ENCODE data around the gene RNF208.

The RNF208 gene

DNA sequence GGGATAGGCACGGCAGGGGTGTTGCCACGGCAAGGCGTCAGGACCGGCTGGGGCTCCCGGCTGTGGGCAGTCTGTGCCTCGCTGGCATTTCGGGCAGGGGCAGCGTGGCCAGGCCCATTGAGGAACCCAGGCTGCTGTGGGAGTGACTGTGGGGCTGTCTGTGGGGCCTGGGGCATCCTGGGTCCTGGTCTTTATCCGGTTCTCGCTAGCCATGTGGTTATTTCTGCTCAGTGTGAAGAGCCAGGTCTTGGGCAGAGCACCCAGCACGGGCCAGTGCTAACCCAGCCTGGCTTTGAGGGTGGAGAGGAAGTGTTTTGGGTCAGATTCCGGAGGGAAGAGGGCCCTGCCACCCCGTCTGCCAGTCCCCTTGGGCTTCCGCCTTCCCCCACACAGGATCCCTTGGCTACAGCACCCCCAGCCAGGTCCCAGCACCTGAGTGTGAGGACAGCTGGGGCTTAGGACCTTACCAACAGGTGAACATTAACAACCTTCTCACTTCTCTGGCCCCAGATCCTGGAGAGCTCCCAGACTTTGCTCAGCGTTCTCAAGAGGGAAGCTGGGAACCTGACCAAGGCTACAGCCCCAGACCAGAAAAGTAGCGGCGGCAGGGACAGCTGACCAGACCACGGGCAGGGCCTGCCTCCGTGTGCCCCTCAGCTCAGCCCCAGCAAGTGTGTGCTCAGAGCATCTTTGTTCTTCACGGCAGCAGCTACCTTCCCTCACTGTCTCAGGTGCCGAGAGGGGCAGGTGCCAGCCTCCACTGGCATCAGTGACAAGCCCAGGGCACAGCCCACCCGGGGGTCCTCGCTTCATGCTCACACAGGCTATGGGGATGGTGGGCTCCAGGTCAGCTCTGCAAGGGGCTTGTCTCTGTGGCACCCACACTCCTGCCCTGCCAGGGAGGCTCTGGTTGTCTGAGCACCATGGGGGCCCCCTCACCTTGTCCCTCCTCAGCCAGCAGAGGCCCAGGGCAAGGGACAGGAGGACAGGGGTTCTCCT, 32.4 kb downstream of the RNF208 start:
- TF ChIP-seq, protein P1, sequence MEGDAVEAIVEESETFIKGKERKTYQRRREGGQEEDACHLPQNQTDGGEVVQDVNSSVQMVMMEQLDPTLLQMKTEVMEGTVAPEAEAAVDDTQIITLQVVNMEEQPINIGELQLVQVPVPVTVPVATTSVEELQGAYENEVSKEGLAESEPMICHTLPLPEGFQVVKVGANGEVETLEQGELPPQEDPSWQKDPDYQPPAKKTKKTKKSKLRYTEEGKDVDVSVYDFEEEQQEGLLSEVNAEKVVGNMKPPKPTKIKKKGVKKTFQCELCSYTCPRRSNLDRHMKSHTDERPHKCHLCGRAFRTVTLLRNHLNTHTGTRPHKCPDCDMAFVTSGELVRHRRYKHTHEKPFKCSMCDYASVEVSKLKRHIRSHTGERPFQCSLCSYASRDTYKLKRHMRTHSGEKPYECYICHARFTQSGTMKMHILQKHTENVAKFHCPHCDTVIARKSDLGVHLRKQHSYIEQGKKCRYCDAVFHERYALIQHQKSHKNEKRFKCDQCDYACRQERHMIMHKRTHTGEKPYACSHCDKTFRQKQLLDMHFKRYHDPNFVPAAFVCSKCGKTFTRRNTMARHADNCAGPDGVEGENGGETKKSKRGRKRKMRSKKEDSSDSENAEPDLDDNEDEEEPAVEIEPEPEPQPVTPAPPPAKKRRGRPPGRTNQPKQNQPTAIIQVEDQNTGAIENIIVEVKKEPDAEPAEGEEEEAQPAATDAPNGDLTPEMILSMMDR (IDR thresholded peaks at IDR 0.05; ENCODE audit: insufficient read depth, low read length, missing control alignments): no peak
- DNase-seq (ENCODE audit: low read depth, low spot score): no peak
- CTCF ChIA-PET: interaction anchor here (1.0 to 3.4 kb wide), 12 partner anchors 8 to 126 kb away, joined by 3 to 30 read pairs (median 6); partner anchors contain the start of genes RNF224 and TPRN
- POLR2A ChIA-PET: interaction anchor here (0.6 to 2.7 kb wide), 9 partner anchors 9 to 70 kb away, joined by 3 to 15 read pairs (median 5); partner anchors contain the start of genes NDOR1, TMEM203, TPRN and TUBB4B
- H3K4me3 ChIP-seq (ENCODE audit: low read depth, low read length): peak overlapping the region; percentile 96

GRCh38 chr9:137188490-137189296, 33.3 kb downstream of the RNF208 start, which contains the start of the genes ANAPC2 and SSNA1:
ANAPC2 (minus strand) TSS chr9:137188560; CDS start chr9:137188532, 28 bp downstream.
SSNA1 (plus strand) TSS chr9:137188676; CDS start chr9:137188727, 51 bp downstream.
- DNase-seq (ENCODE audit: low read depth, low spot score): peak; percentile 36
- TF ChIP-seq, protein P1 (IDR thresholded peaks at IDR 0.05; ENCODE audit: insufficient read depth, low read length, missing control alignments): peak; percentile 62
- ChIA-PET POLR2A (interaction anchor here (0.6 to 2.7 kb wide), 13 partner anchors 10 to 128 kb away, joined by 3 to 15 read pairs (median 4); partner anchors contain the start of genes NDOR1, RNF224, TMEM203 and TPRN), CTCF (interaction anchor here (1.0 to 3.4 kb wide), 11 partner anchors 9 to 75 kb away, joined by 3 to 30 read pairs (median 6); partner anchors contain the start of genes RNF224 and TPRN)
- peak within 1 kb of the TSS; percentile 96 for H3K4me3 ChIP-seq (ENCODE audit: low read depth, low read length)

DNA sequence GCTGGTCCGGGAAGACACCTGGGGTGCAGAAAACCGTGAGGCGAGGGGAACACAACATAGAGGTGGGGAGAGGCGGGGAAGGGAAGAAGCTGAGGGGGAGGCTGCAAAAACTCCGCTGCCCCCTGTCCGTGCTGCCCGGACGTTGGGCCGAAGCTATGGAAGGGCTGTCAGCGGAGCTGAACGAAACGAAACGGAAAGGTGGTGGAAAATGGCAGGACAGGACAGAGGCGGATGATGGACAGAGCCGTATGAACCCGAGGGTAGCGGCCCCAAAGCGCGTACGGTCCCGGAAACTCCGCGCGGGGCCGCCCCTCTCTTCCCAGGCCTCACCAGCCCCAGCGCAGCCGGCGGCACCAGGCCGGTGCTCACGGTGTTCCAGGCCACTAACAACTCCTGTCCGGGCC, 34.0 kb downstream of the RNF208 start:
- DNase-seq (ENCODE audit: low read depth, low spot score): no peak
- TF ChIP-seq, protein P1 (IDR thresholded peaks at IDR 0.05; ENCODE audit: insufficient read depth, low read length, missing control alignments): no peak
- H3K4me3 ChIP-seq (ENCODE audit: low read depth, low read length): peak overlapping the region; percentile 96
- CTCF ChIA-PET: interaction anchor here (1.3 to 3.4 kb wide), 7 partner anchors 10 to 54 kb away, joined by 4 to 30 read pairs (median 10); partner anchors contain the start of genes RNF224 and TMEM210
- POLR2A ChIA-PET: interaction anchor here (1.0 to 2.7 kb wide), 8 partner anchors 11 to 58 kb away, joined by 3 to 15 read pairs (median 5); partner anchors contain the start of genes RNF224, TPRN and TUBB4B

DNA sequence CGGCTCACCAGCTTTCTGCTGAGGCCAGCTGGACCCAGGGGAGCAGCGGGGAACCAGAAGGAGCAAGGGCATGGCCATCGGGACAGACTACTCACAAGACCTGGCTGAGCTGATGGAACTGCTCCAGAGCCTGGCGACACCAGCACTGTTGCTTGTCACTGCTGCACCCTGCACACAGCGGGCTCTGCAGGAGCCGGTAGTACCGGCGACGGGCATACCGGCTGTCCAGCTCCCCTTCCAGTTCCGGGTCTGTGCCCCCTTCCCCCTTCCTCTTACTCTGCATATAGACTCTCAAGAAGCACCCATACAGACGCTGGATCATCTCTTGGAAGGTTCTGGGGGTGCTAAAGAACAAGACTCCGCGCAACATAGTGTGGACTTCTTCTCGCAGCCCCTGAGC, 34.7 kb downstream of the RNF208 start:
- no peak for DNase-seq (ENCODE audit: low read depth, low spot score)
- ChIA-PET POLR2A (interaction anchor here (1.1 to 2.7 kb wide), 3 partner anchors 13 to 53 kb away, joined by 3 to 15 read pairs (median 5); partner anchors contain the start of genes RNF224, TPRN and TUBB4B), CTCF (interaction anchor here (1.3 to 3.4 kb wide), 3 partner anchors 11 to 36 kb away, joined by 4 to 30 read pairs (median 10); partner anchors contain the start of gene TMEM210)
- peak overlapping the region; percentile 96 for H3K4me3 ChIP-seq (ENCODE audit: low read depth, low read length)
- TF ChIP-seq, protein P1 (IDR thresholded peaks at IDR 0.05; ENCODE audit: insufficient read depth, low read length, missing control alignments): no peak

DNA sequence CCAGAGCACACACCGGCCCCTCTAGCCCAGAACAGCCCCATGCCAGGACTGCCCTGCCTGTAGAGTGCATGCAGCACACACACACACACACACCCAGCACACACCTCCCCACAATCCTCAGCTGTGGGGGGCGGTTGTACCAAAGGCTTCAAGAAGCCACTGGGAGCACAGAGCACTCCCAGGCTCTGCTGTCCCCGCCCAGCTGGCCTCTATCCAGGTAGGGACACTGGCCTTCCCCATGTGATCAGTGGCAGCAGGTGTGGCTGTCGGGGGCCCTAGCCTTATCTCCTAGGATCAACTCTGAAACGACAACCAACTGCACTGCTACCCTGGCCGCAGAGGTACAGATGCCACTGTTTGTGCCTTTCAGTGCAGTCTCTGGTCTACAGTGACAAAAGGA, 35.7 kb downstream of the RNF208 start:
- POLR2A ChIA-PET: no interaction called here
- no peak overlapping the region for H3K4me3 ChIP-seq (ENCODE audit: low read depth, low read length)
- TF ChIP-seq, protein P1 (IDR thresholded peaks at IDR 0.05; ENCODE audit: insufficient read depth, low read length, missing control alignments): no peak
- no peak for DNase-seq (ENCODE audit: low read depth, low spot score)
- CTCF ChIA-PET: no interaction called here
